Cardiac muscle cell (in vitro differentiated cells and primary cell): ENCODE results near the gene CPNE4. TPM values are rescaled to one million over a fixed set of nuclear protein-coding genes. Genes with fewer than 3 reads are reported as not detected.
A peak's percentile ranks its signal among the peaks of the same experiment; 100 is the strongest.

Source experiments
- DNase-seq, 2 donors: peaks; one replicate each; pipeline versions ENCODE4 v3.0.0 to v3.0.0-alpha.2; 2010 to 2017; ENCODE audit warnings: low read depth in 1 of 2, low spot score in 1 of 2
- H3K27ac ChIP-seq: fragments of 200-600 bp; sonication (generic); 2 replicates; pipeline ENCODE4 v1.5.1; 2016
- H3K27me3 ChIP-seq: fragments of 200-600 bp; sonication (generic); 2 replicates; pipeline ENCODE4 v1.6.0; 2016; ENCODE audit warnings: control low read depth
- H3K36me3 ChIP-seq: fragments of 200-600 bp; sonication (generic); 2 replicates; pipeline ENCODE4 v1.5.1; 2016; ENCODE audit warnings: control low read depth
- H3K4me1 ChIP-seq: fragments of 200-600 bp; sonication (generic); 2 replicates; pipeline ENCODE4 v1.8.1; 2017; ENCODE audit warnings: low read depth, mild to moderate bottlenecking, mixed run types
- H3K4me3 ChIP-seq: fragments of 200-600 bp; sonication (generic); 2 replicates; pipeline ENCODE4 v1.5.1; 2016; ENCODE audit warnings: mild to moderate bottlenecking
- H3K9me3 ChIP-seq: fragments of 200-600 bp; sonication (generic); 2 replicates; pipeline ENCODE4 v1.5.1; 2017; ENCODE audit warnings: low read depth, mild to moderate bottlenecking, control low read depth
- CTCF ChIP-seq: IDR thresholded peaks from 2 replicates; pipeline ENCODE4 v1.5.1; 2012; ENCODE audit warnings: low read depth, mild to moderate bottlenecking, low read length
- polyA plus RNA-seq: library from polyadenylated mRNA; unstranded; fragments of >200 nt; fragmentation: Nextera tagmentation; extraction: Ambion mirVana; gene quantifications from 2 replicates; pipeline ENCODE4 v1.2.1, GENCODE V29; 2016
- total RNA-seq: library from RNA; depleted of rRNA; stranded (reverse); fragments of >200 nt; gene quantifications from 2 replicates; pipeline ENCODE4 v1.2.3, GENCODE V29; 2016

CPNE4 gene
- total and polyA plus RNA-seq, 2 experiments from 2014 or later = 3.3 to 7.6 TPM

GRCh38 chr3:132017137-132017536, 17.7 kb downstream of the CPNE4 start:
- no peaks in the 10 kb centered on the region for H3K27me3 ChIP-seq
- DNase-seq = no peak
- no peaks in the 10 kb centered on the region for H3K9me3 ChIP-seq
- H3K4me1 ChIP-seq = no peaks in the 10 kb centered on the region
- no peak overlapping the region for H3K27ac ChIP-seq
- TF ChIP-seq CTCF = no peak
- no peak overlapping the region for H3K4me3 ChIP-seq
- no peaks in the 10 kb centered on the region for H3K36me3 ChIP-seq

- no peaks in the 10 kb centered on the region for H3K4me1 ChIP-seq
- H3K27me3 ChIP-seq = no peaks in the 10 kb centered on the region
- H3K9me3 ChIP-seq = no peaks in the 10 kb centered on the region
- no peak overlapping the region for H3K4me3 ChIP-seq
- no peak for TF ChIP-seq CTCF
- H3K36me3 ChIP-seq = no peaks in the 10 kb centered on the region
- H3K27ac ChIP-seq = no peak overlapping the region
- peak in 1 of 2 donors; percentile 27 for DNase-seq
Observed at GRCh38 chr3:132016061-132017041, 18.5 kb downstream of the CPNE4 start.

GRCh38 chr3:132014105-132014504, 20.7 kb downstream of the CPNE4 start:
- no peak for DNase-seq
- Histone ChIP-seq H3K27me3 (no peaks in the 10 kb centered on the region), H3K27ac (no peak overlapping the region), H3K4me3 (no peak overlapping the region), H3K36me3 (no peaks in the 10 kb centered on the region), H3K4me1 (no peaks in the 10 kb centered on the region), H3K9me3 (no peaks in the 10 kb centered on the region)
- no peak for TF ChIP-seq CTCF

GRCh38 chr3:132009241-132009640, 25.6 kb downstream of the CPNE4 start:
- H3K4me3 ChIP-seq = no peak overlapping the region
- no peaks in the 10 kb centered on the region for H3K27me3 ChIP-seq
- DNase-seq = peak in 1 of 2 donors; percentile 7
- H3K9me3 ChIP-seq = no peaks in the 10 kb centered on the region
- H3K27ac ChIP-seq = no peak overlapping the region
- TF ChIP-seq CTCF = no peak
- H3K4me1 ChIP-seq = no peaks in the 10 kb centered on the region
- no peaks in the 10 kb centered on the region for H3K36me3 ChIP-seq

- H3K4me1 ChIP-seq = no peaks in the 10 kb centered on the region
- DNase-seq = no peak
Observed at GRCh38 chr3:132008837-132009236, 26.0 kb downstream of the CPNE4 start.

More at GRCh38 chr3:132008837-132009236, 26.0 kb downstream of the CPNE4 start:
- no peaks in the 10 kb centered on the region for H3K36me3 ChIP-seq
- no peaks in the 10 kb centered on the region for H3K27me3 ChIP-seq
- H3K27ac ChIP-seq = no peak overlapping the region
- no peak for TF ChIP-seq CTCF
- no peaks in the 10 kb centered on the region for H3K9me3 ChIP-seq
- H3K4me3 ChIP-seq = no peak overlapping the region
